ENCODE data around the gene CCNI.

DNA sequence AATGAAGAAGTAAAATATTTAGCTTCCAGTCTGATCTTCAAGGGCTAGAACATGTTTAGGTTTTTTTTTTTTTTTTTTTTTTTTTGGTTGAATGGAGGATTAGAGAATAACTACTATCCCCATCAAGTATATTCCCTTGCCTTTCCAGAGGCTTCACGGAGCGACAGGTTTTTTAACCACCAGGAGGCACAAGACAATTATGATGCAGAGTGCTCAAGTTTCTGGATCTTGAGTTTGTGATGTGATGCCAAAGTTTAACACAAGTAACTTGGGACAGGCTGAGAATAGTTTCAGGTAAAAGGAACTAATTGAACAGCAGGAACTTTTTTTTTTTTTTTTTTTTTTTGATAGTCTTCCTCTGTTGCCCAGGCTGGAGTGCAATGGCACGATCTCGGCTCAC is 30.3 kb downstream of the CCNI start:
- TF ChIP-seq GATA2 (IDR thresholded peaks at IDR 0.05; ENCODE audit: low read depth, low read length), result no peak
- TF ChIP-seq GATA3 (IDR thresholded peaks at IDR 0.05; ENCODE audit: low read depth, low read length), result no peak
